NK-92 treated with Interleukin-12 subunit alpha and Interleukin-12 subunit beta, amount 100 ng/mL, for 24 hours (cell line): Measurements from ENCODE around the gene E4F1.
"Not testable (repeated sequence)": the region's sequence is repeated elsewhere in the genome, so short reads cannot be mapped to it uniquely, and the experiment has no call there.

Source experiments
- DNase-seq: peaks from one replicate; lab custom pipeline; 2025; lab: John Stamatoyannopoulos, UW

Gene E4F1

DNA sequence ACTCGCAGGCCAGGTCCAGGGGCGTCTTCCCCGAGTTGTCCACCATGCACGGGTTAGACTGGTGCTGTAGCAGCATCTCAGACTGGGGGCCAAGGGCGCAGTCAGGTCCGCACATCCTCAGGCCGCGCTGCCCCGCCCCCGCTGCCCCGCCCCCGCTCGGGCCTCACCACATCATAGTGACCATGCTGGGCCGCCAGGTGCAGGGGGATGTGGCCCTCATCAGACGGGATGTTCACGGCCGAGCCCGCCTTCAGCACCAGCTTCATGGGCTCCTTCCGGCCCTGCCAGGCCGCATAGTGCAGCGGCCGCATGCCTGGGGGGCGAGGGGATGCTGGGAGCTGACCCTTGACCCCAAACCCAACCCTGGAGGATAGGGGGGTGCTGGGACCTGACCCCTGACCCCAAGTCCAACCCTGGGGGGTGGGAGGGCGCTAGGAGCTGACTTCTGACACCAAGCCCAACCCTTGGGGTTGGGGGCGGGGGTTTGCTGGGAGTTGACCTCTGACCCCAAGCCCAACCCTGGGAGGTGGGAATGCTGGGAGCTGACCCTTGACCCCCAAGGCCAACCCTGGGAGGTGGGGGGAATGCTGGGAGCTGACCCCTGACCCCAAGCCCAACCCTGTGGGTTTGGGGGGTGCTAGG, 34.0 kb upstream of the E4F1 start:
- DNase-seq: no peak

DNA sequence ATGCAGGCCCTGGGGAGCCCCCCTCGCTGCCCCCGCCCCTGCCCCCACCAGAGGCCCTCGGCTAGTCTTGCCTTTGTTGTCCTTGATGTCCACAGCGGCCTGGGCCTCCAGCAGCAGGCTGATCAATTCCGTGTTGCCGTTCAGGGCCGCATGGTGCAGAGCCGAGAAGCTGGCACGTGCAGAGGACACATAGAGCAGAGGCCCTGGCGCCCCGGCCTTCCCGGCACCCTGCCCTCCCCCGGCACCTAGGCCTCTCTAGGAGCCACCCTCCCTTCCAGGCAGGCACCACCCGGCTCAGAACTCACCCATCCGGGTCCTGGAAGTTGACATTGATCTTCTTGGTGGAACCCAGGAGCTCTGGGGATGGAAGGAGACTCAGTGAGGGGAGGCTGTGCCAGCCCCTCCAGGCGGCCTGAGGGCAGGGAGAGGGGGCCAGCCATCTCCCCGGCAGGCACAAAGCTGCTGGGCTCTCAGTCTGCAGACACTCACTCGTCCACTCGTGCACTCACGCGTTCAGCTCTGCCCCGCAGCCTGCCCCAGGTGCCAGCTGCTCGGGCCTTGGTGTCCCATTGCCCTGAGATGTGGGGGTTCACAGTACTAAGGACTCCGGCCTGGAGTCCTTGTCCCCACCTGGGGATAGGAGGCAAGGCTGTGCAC, 33.3 kb upstream of the E4F1 start:
- no peak for DNase-seq

DNA sequence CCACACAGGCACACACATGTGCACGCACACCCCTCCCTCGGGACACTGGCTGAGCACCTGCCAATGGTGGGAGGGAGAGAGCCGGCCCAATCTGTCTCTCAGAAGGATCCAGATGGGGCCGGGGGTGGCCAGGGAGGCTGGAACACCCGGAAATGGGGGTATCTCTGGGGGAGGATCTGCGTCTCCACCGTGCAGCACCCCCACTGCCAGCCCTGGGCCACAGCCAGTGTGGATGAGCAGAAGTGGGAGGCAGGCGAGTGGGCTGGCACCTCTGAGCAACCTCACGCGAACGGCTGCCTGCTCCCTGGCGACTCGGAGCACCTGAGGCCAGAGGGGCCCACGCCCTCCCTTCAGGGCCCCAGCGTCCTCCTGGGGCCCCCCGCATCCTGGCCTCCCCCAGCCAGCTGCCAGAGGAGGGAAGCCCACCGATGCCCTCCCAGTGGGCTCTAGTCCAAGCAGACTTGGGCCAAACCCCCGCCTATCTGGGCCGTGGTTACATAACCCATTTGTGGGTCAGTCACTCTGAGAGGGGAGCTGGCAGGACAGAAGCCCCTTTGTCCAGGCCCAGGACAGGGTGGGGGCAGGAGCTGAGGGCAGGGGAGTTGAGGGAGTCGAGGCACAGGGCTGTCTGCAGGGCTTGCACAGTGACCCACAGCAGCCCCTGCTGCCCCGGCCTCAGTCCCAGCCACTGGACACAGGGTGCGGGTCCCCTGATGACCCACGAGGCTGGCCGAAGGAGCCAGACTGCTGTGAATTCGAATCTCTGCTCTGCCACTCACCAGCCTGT, 32.5 kb upstream of the E4F1 start:
- no peak for DNase-seq

DNA sequence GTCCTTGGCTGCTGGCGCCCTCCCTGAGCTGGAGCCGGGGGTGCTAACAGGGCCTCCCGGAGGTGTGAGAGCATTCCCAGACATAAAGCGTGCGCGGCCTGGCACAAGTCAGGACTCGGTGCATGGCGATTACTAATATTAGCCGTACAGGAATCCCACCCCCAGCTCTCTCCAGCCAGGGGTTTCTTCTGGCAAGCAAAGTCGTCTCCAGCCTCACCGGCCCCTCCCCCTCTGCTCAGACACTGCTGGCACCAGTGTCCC, 32.0 kb upstream of the E4F1 start:
- no peak for DNase-seq

DNA sequence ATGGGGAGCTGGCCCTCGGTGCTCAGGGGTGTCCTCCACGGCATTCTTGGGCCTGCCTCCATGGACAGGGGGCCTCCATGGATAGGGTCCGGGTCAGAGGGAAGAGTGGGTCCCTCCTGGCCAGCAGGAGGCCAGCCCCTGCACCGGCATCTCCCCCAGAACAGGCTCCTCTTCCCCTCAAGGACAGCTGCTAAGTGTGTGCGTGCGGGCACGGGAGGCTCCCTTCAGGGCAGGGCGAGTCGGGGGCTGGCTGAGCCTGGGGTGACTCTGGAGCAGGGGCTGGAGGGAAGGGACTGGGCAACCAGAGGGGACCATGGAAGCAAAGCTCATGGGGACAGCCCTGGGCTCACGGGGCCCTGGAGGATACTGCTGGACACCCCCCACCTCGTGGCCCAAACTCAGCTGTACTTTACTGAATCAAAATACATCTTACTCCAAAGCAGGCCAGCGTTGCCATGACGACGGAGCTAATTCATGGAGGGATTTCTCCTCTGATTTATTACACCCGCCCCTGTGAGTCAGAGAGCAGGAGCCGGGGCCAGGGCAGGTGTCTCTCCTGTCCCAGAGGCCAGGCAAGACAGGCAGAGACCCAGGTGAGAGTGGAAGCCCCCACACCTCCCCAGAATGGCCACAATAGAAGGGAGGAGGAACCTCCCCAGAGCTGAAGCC, 29.1 kb upstream of the E4F1 start:
- DNase-seq: no peak

DNA sequence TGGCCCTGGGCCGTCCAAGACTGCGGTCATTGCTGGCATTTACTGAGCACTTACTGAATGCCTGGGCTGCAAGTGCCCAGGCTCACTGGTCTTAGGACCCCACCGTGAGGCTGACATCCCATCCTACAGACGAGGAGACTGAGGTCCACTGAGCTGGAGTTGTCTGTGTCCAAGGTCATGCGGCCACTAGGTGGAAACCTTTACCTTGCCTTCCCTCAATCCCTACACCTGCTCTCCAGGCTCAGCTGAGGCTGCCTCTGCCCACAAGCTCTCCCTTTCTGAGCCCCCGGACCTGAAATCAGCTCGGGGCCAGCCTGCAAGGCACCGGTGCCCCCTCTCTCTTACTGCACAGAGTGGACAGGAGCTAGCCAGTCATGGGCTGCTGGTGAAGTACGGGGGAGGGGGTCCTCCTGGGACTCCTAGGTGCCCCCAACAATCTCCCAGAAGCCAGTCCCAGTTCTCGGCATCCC, 28.5 kb upstream of the E4F1 start:
- no peak for DNase-seq

DNA sequence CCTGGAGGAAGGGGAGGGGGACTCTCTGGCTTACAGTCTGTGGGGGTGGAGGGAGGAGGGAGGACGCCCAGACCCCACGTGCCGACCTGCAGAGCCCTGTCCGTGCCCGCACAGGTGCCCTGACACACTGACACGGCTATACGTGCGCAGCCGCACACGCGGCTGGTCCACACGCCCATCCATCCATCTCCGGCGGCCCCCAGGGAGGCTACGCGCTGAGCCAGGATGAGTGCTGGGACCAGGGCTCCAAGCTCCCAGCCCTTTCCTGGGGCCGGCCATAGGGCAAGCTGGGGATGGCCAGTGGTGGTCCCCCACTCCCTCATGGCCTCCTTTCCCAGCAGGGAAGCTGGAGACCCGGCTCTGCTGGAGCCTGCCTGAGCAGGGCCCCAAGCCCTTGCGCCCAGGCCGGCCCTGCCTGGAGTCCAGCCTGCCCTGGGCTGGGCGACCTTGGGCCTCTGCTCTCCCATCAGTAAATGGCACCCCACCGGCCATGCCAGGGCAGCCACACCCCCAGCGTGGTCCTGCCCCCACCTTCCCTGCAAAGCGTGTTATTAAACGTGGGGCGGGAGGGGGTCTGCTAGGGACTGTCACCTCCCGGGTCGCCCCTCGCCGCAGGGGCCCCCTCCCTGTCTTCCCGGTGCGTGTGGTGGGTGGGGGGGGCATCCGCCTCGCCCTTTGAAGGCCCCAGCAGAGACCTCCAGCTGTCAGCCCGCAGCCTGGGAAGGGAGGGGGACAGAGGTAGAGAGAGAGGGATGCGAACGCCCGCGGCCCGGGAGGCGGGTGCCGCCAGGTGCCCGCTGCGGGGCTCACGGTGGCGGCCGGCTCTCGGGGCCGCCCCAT, 27.8 kb upstream of the E4F1 start:
- DNase-seq: no peak

DNA sequence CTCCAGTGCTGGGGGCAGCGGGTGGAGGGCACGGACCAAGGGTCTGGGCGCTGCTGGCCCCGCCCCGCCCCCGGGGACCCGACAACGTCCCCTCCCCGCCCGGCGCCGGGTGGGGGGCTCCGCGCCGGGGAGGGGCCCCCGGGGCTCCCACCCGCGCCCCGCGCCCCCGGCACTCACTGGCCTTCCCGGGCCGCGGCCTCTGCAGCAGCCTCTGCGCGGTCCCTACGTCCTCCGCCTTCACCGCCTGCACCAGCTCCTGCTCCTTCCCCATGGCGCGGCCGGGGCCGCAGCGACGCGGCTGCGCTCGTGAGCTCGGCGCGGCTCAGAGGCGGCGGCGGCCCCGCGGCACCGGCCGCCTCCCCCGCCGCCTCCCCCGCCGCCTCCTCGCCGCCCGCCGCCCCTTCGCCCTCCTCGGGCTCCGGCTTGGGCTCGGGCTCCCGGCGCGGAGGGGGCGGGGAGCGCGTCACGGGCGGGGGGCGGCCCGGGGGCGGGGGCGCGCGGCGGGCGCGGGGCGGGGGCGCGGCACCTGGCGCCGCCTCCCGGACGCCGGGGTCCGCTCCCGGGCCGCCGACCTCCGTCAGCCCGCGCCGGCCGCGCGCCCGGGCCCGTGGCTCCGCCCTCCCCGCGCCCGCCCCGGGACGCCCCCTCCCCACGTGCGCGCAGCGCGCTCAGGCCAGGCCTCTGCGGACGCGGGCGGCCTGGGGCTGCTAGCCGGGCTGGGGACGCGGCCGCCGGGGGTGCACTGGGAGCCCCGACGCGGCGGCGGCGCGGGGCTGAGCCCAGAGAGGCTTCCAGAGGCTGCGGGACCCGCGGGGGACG, 27.0 kb upstream of the E4F1 start, which contains the start of gene CASKIN1:
CASKIN1 (minus strand) TSS at position 444 of the 819 bp plus-strand sequence; CDS start at position 271, 173 bp downstream.
- no peak for DNase-seq

DNA sequence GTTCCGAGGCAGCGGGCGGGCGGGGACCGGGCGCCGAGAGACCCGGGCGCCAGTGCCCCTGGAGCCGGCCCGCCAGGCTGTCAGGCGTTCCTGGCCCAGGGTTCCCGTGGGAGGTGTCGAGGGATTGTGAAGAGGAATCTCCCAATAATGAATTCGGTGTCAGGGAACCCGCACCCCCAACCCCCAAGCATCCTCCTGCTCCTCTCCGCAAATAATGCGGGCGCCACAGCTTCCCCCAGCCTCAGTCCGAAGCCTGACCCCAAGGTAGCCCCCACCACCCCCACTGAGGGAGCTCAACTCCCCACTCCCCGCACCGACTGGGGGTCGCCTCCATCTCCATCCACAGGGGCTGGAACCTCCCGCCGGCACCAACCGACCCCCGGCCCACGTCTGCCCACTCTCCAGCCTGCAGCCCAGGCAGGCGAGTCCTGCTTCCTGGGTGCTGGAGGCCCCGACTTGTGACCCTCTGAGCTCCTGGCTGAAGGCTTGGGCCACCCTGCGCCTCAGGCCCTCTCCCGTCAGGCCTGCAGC, 26.3 kb upstream of the E4F1 start:
- DNase-seq: no peak

DNA sequence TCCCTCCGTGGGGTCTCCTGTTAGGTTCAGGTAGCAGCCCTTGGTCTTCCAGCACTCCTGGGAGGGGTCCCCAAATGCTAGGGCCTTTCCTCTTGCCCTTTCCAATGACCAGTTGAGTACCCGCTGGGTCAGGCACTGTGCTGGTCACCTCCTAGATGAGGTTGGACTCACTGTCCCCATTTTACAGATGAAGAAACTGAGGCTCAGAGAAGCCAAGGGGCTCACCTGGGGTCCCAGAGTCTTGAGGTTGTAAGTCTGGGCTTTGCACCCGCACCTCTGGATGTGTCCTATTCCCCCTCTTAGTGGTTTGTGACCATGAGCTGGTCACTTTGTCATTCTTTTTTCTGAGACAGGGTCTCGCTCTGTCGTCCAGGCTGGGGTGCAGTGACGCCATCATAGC, 25.6 kb upstream of the E4F1 start:
- no peak for DNase-seq

DNA sequence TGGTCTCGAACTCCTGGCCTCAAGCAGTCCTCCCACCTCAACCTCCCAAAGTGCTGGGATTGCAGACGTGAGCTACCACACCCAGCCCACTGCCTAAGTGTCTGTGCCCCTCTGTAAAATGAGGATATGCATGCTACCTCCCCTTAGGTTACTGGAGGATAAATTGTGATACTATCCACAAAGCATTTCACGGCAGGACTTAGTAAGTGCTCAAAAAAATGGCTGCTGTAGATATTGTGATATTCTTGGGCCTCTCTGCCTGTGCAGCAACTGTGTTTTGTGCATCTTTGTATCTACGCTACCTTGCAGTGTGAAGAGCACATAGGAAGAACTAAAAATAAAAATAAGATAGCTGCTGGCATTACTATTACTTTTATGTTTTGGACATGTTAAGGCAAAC, 25.1 kb upstream of the E4F1 start:
- DNase-seq: no peak

DNA sequence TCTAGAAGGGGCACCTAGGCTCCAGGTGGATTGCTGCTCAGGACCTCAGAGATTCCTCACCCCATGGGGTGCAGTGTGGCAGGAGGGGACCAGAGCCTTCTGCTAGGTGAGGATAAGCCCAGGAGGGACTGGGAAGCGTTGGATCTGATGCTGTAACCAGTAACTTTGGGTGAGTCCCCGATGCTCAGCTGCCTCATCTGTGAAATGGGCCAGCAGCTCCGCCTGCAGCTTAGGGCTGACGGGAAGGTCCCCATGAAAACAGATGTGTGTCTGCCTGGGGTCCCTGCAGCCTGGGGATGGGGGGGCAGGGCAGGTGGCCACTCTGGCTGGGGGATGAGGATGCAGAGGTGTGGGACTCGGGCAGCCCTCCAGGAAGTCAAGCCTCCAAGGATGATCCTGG, 24.3 kb upstream of the E4F1 start:
- no peak for DNase-seq

DNA sequence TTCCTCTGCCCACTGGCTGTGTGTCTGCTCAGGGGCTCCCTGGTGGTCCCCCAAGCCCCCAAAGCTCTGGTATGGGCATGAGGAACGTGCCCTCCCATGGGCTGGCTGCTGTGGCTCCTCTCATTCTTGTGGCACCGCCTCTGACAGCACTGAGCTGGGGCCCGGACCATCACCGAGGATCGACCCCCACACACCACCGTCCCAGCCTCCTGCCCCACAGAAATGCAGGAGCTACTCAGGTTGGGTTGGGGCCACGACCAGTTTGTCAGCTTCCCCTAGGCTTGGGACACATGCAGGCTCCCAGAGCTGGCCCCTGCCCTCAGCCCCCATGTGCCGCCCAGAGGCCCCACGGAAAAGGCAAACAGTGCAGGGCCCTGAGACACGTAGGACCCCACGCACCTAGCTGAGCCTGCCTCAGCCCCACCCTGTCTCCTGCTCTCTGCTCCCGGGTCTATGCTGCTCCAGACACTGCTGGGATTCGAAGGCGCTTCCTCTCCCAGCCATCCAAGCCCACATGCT, 23.7 kb upstream of the E4F1 start:
- DNase-seq: no peak

DNA sequence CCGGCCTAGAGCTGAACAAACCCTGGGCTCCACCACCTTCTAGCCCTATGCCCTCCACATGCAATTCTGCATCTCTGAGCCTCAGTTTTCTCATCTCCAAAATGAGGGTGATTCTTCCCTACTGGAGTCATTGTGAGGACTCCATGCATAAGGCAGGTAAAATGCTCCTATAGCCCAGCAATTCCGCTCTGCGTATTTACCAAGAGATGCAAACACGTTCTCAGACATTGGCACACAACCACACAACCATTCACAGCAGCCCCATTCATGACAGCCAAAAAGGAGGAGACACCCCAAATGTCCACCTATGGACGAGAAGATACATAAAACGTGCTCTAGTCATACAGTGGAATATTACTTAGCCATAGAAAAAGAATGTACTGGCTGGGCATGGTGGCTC, 23.1 kb upstream of the E4F1 start:
- no peak for DNase-seq

DNA sequence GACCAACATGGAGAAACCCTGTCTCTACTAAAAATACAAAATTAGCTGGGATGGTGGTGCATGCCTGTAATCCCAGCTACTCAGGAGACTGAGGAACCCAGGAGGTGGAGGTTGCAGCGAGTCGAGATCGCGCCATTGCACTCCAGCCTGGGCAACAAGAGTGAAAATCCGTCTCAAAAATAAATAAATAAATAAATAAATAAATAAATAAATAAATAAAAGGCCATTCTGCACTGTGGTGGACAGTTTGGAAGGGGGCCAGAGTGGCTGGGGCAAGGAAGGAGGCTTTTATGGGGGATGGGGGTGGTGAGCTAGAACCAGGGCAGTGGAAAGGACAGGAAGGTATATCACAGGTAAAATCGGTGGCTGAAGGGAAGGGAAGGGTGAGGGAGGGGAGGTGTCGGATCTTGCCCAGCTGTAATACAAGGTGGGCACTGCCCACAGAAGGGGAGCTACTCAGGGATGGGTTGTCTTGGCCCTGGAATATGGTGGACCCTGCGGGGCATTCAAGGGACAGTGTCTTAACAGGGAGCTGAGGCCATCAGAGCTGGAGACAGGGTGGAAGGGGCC, 20.2 kb upstream of the E4F1 start:
- DNase-seq: not testable (repeated sequence)

DNA sequence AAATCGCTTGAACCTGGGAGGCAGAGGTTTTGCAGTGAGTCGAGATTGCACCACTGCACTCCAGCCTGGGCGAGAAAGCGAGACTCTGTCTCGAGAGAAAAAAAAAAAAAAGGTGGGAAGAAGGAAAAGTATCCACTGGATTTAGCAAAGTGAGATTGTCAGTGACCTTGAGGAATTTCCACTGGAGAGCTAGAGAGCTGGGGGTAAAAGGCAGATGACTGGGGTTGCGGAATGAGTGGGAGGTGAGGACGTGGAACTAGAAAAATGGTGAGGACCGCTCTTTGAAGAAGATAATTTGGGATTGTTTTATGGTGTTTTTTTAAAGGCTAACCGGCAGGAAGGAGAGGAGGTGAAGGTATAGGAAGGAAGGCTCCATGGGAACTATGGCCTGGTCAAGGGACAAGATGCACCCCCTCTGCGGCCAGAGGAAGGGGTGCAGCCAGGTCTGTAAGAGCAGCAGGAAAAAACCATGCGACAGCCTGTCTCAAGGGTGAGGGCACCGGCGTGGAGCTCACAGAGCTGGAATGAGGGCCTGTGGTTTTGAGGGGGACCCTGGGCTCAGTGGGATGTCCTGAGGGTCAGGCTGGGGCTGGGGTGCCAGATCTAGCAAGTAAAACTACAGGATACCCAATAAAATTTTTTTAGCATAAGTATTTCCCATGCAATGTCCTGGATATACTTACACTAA, 18.8 kb upstream of the E4F1 start:
- no peak for DNase-seq

DNA sequence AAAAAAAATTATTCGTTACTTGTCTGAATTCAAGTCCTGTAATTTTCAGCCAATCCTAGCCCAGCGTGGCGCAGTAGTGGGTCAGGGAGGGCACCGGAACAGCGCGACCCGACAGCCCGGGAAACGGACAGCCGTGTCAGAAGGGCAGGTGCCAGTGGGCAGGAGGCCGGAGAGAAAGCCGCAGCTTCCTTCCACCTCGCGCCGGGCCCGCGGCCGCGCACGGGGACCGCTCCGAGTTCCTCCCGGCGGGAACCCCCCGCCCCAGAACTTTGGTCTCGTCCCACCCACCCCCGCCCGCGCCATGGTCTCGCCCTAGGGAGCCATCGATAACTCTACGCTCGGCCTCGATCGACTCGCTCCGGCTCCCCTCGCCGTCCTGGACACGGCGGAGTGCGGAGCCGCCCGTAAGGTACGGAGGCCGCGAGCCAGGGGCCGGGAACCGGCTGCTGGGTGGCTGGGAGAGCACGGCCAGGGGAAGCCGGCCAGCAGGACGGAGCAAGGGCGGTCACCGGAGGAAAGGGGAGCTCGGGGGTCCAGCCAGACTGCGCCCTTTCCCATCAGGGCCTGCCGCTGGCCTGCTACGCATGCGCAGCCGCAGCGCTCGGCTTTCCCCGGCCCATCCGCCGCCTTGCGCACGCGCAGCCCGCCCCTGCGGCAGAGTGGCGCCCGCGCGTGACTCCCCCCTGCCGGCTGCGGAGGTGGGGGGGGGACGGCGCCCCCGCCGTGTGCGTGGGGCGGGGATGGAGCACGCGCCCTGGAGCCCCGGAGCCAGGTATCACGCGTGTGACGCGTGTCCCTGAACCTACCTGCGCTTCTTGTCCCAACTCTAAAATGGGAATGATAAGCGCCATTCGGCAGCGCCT, 18.1 kb upstream of the E4F1 start, which contains the start of gene MLST8:
MLST8 (plus strand) TSS at position 351 of the 863 bp plus-strand sequence. CDS start 632 bp downstream, outside the sequence.
- peak; percentile 82 for DNase-seq

DNA sequence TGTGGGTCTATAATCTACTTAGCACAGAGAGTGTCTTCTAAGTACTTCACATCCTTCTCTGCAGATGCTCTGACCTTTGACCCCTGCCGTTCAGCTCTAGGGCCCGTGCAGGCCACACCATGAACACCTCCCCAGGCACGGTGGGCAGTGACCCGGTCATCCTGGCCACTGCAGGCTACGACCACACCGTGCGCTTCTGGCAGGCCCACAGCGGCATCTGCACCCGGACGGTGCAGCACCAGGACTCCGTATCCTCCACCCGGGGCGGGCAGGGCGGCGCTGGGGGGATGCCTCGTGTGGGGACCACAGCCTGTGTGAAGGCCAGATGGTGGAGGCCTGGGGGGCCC, 17.5 kb upstream of the E4F1 start:
- peak; percentile 61 for DNase-seq

DNA sequence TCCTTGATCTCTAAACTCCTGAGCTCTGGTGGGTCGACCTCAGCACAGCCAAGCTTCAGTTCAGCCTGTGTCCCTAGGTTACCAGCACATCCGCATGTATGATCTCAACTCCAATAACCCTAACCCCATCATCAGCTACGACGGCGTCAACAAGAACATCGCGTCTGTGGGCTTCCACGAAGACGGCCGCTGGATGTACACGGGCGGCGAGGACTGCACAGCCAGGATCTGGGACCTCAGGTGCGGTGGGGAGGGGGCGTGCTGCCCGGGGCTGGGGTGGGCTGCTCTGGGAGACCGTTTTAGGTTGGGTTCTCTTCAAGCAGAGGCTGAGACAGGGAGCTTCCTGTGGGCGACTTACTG, 17.0 kb upstream of the E4F1 start:
- no peak for DNase-seq
